Epithelial cell of proximal tubule (primary cell): ENCODE data around the gene CHSY1. TPM values are rescaled to one million over a fixed set of nuclear protein-coding genes. Genes with fewer than 3 reads are reported as not detected.
A peak's percentile ranks its signal among the peaks of the same experiment; 100 is the strongest.

Experiments used
- DNase-seq: peaks from one replicate; pipeline ENCODE4 v3.0.0-alpha.2; 2011; ENCODE audit warnings: low read depth
- H3K4me3 ChIP-seq: 2 replicates; pipeline ENCODE4 v1.5.1; 2011; ENCODE audit warnings: low read depth, mild to moderate bottlenecking, low read length
- CTCF ChIP-seq: conservative IDR thresholded peaks from 2 replicates; pipeline ENCODE4 v1.5.1; 2012; ENCODE audit warnings: low read depth, mild to moderate bottlenecking, low read length
- total RNA-seq: library from RNA; depleted of rRNA; stranded (reverse); fragments of >200 nt; gene quantifications from 2 replicates; pipeline ENCODE4 v1.2.3, GENCODE V29; 2015

CHSY1 gene
- total RNA-seq, 1 donor from 2014 or later, result 14.4 TPM

- no peak for DNase-seq
- H3K4me3 ChIP-seq, result peak overlapping the region; percentile 21
- TF ChIP-seq CTCF, result no peak
These were observed 57.9 kb downstream of the CHSY1 start for GRCh38 chr15:101193806-101194545.

- DNase-seq, result no peak
- TF ChIP-seq CTCF, result no peak
- no peak overlapping the region for H3K4me3 ChIP-seq
These were observed 58.7 kb downstream of the CHSY1 start for GRCh38 chr15:101193120-101193644.

GRCh38 chr15:101192081-101192480 lies 59.8 kb downstream of the CHSY1 start:
- TF ChIP-seq CTCF, result no peak
- no peak overlapping the region for H3K4me3 ChIP-seq
- no peak for DNase-seq

GRCh38 chr15:101191242-101191641 lies 60.6 kb downstream of the CHSY1 start:
- no peak for TF ChIP-seq CTCF
- no peak for DNase-seq
- H3K4me3 ChIP-seq, result no peak overlapping the region

GRCh38 chr15:101190092-101190595 lies 61.7 kb downstream of the CHSY1 start:
- no peak overlapping the region for H3K4me3 ChIP-seq

GRCh38 chr15:101189409-101190091 lies 62.3 kb downstream of the CHSY1 start:
- H3K4me3 ChIP-seq, result no peak overlapping the region
- no peak for DNase-seq
- TF ChIP-seq CTCF, result no peak

More at GRCh38 chr15:101190092-101190595, 61.7 kb downstream of the CHSY1 start:
- no peak for DNase-seq
- no peak for TF ChIP-seq CTCF
